ENCODE results near the gene CAMK1. TPM values are rescaled to one million over a fixed set of nuclear protein-coding genes. Genes with fewer than 3 reads are reported as not detected.

The CAMK1 gene
- total RNA-seq, 1 donor from 2014 or later: 17.1 TPM

- Mint-ChIP-seq H3K27me3 (no peaks in the 10 kb centered on the region), H3K27ac (no peak overlapping the region), H3K9me3 (ENCODE audit: low read depth) (no peaks in the 10 kb centered on the region), H3K4me1 (ENCODE audit: low read depth) (no peaks in the 10 kb centered on the region), H3K4me3 (ENCODE audit: low read depth) (no peak overlapping the region), H3K36me3 (ENCODE audit: insufficient read depth) (peaks cover 20% of the 10 kb centered on the region)
- DNase-seq (ENCODE audit: low spot score, unreplicated experiment): no peak
- TF ChIP-seq CTCF (IDR thresholded peaks at IDR 0.05; ENCODE audit: unreplicated experiment): no peak
Observed at GRCh38 chr3:9762871-9763270, 6.9 kb downstream of the CAMK1 start.

GRCh38 chr3:9761919-9762318 lies 7.8 kb downstream of the CAMK1 start:
- no peaks in the 10 kb centered on the region for H3K9me3 Mint-ChIP-seq (ENCODE audit: low read depth)
- no peak overlapping the region for H3K27ac Mint-ChIP-seq
- H3K4me1 Mint-ChIP-seq (ENCODE audit: low read depth): no peaks in the 10 kb centered on the region
- peaks cover 20% of the 10 kb centered on the region for H3K36me3 Mint-ChIP-seq (ENCODE audit: insufficient read depth)
- no peak for TF ChIP-seq CTCF (IDR thresholded peaks at IDR 0.05; ENCODE audit: unreplicated experiment)
- DNase-seq (ENCODE audit: low spot score, unreplicated experiment): no peak
- H3K4me3 Mint-ChIP-seq (ENCODE audit: low read depth): no peak overlapping the region
- no peaks in the 10 kb centered on the region for H3K27me3 Mint-ChIP-seq

- H3K27me3 Mint-ChIP-seq: no peaks in the 10 kb centered on the region
- no peak for TF ChIP-seq CTCF (IDR thresholded peaks at IDR 0.05; ENCODE audit: unreplicated experiment)
- H3K36me3 Mint-ChIP-seq (ENCODE audit: insufficient read depth): peaks cover 20% of the 10 kb centered on the region
- H3K9me3 Mint-ChIP-seq (ENCODE audit: low read depth): no peaks in the 10 kb centered on the region
- H3K4me1 Mint-ChIP-seq (ENCODE audit: low read depth): no peaks in the 10 kb centered on the region
- DNase-seq (ENCODE audit: low spot score, unreplicated experiment): no peak
- H3K27ac Mint-ChIP-seq: no peak overlapping the region
- no peak overlapping the region for H3K4me3 Mint-ChIP-seq (ENCODE audit: low read depth)
Observed at GRCh38 chr3:9760779-9761505, 8.8 kb downstream of the CAMK1 start.

- H3K4me1 Mint-ChIP-seq (ENCODE audit: low read depth): no peaks in the 10 kb centered on the region
- no peak overlapping the region for H3K27ac Mint-ChIP-seq
- peaks cover 22% of the 10 kb centered on the region for H3K36me3 Mint-ChIP-seq (ENCODE audit: insufficient read depth)
- no peak for DNase-seq (ENCODE audit: low spot score, unreplicated experiment)
- H3K27me3 Mint-ChIP-seq: no peaks in the 10 kb centered on the region
- H3K4me3 Mint-ChIP-seq (ENCODE audit: low read depth): no peak overlapping the region
- TF ChIP-seq CTCF (IDR thresholded peaks at IDR 0.05; ENCODE audit: unreplicated experiment): no peak
- no peaks in the 10 kb centered on the region for H3K9me3 Mint-ChIP-seq (ENCODE audit: low read depth)
Observed at GRCh38 chr3:9757427-9757826, 12.3 kb downstream of the CAMK1 start.

GRCh38 chr3:9754678-9755077 lies 15.1 kb downstream of the CAMK1 start:
- no peaks in the 10 kb centered on the region for H3K9me3 Mint-ChIP-seq (ENCODE audit: low read depth)
- H3K27ac Mint-ChIP-seq: no peak overlapping the region
- no peak for DNase-seq (ENCODE audit: low spot score, unreplicated experiment)
- H3K4me1 Mint-ChIP-seq (ENCODE audit: low read depth): peaks cover 9% of the 10 kb centered on the region
- H3K27me3 Mint-ChIP-seq: no peaks in the 10 kb centered on the region
- no peak overlapping the region for H3K4me3 Mint-ChIP-seq (ENCODE audit: low read depth)
- no peak for TF ChIP-seq CTCF (IDR thresholded peaks at IDR 0.05; ENCODE audit: unreplicated experiment)
- H3K36me3 Mint-ChIP-seq (ENCODE audit: insufficient read depth): peaks cover 17% of the 10 kb centered on the region
